Measurements from ENCODE around the gene PPP5C.

DNA sequence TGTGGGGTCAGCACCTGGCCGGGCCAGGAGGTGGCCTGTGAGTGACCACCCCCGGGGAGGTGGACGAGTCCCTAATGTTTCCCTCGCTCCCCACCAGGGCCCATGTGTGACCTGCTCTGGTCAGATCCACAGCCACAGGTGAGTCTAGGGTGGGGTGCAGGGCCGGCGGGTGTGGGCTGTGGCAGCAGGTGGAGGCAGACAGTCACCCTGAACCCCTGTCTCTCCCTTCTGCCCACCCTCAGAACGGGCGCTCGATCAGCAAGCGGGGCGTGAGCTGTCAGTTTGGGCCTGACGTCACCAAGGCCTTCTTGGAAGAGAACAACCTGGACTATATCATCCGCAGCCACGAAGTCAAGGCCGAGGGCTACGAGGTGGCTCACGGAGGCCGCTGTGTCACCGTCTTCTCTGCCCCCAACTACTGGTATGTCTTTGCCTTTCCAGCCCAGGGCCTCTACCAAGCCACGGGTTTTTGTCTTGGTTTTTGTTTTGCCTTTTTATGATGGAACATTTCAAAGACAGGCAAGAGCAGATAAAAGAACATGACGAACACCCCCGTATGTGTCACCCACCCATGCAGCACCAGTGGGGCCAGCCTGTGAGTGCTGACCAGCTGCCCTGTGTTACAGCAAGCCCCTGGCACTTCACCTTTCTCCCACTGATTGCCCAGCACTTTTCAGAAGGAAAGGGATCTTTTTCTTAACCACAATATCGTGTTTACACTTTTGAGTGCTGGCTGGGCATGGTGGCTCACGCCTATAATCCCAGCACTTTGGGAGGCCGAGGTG, 41.6 kb downstream of the PPP5C start:
- TF ChIP-seq, protein P1, sequence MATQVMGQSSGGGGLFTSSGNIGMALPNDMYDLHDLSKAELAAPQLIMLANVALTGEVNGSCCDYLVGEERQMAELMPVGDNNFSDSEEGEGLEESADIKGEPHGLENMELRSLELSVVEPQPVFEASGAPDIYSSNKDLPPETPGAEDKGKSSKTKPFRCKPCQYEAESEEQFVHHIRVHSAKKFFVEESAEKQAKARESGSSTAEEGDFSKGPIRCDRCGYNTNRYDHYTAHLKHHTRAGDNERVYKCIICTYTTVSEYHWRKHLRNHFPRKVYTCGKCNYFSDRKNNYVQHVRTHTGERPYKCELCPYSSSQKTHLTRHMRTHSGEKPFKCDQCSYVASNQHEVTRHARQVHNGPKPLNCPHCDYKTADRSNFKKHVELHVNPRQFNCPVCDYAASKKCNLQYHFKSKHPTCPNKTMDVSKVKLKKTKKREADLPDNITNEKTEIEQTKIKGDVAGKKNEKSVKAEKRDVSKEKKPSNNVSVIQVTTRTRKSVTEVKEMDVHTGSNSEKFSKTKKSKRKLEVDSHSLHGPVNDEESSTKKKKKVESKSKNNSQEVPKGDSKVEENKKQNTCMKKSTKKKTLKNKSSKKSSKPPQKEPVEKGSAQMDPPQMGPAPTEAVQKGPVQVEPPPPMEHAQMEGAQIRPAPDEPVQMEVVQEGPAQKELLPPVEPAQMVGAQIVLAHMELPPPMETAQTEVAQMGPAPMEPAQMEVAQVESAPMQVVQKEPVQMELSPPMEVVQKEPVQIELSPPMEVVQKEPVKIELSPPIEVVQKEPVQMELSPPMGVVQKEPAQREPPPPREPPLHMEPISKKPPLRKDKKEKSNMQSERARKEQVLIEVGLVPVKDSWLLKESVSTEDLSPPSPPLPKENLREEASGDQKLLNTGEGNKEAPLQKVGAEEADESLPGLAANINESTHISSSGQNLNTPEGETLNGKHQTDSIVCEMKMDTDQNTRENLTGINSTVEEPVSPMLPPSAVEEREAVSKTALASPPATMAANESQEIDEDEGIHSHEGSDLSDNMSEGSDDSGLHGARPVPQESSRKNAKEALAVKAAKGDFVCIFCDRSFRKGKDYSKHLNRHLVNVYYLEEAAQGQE (IDR thresholded peaks at IDR 0.05; ENCODE audit: borderline replicate concordance), result no peak
- TF ChIP-seq, protein P2, sequence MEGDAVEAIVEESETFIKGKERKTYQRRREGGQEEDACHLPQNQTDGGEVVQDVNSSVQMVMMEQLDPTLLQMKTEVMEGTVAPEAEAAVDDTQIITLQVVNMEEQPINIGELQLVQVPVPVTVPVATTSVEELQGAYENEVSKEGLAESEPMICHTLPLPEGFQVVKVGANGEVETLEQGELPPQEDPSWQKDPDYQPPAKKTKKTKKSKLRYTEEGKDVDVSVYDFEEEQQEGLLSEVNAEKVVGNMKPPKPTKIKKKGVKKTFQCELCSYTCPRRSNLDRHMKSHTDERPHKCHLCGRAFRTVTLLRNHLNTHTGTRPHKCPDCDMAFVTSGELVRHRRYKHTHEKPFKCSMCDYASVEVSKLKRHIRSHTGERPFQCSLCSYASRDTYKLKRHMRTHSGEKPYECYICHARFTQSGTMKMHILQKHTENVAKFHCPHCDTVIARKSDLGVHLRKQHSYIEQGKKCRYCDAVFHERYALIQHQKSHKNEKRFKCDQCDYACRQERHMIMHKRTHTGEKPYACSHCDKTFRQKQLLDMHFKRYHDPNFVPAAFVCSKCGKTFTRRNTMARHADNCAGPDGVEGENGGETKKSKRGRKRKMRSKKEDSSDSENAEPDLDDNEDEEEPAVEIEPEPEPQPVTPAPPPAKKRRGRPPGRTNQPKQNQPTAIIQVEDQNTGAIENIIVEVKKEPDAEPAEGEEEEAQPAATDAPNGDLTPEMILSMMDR (IDR thresholded peaks at IDR 0.05; ENCODE audit: poor library complexity, severe bottlenecking), result no peak
